HepG2 (cell line): ENCODE measurements around the gene SYAP1. TPM values are rescaled to one million over a fixed set of nuclear protein-coding genes. Genes with fewer than 3 reads are reported as not detected.

Experiments used
- ATAC-seq: fragments of 200-7000 bp; cut with Tn5 transposase; 3 replicates; pipeline ENCODE4 v1.9.1; 2020; ENCODE audit warnings: mild to moderate bottlenecking, moderate library complexity
- BruUV-seq: library from RNA; stranded (reverse); fragments of 400-500 nt; replicated peaks from 2 replicates; lab custom pipeline; 2021; lab: Mats Ljungman, UMichigan
- CTCF ChIA-PET: fragments of 300-600 bp; formaldehyde crosslinking; extraction: SDS; loops from one replicate; lab custom pipeline; 2021; ENCODE audit warnings: low total read pairs, inconsistent platforms, low intra/inter-chr PET ratio; lab: Yijun Ruan, JAX
- POLR2A ChIA-PET: fragments of 350-600 bp; sonication (Branson Sonifier 250); formaldehyde crosslinking; loops from one replicate; lab custom pipeline; 2020; ENCODE audit warnings: antibody characterized with exemption, inconsistent platforms; lab: Yijun Ruan, JAX
- DNase-seq: peaks from one replicate; pipeline ENCODE4 v3.0.0-alpha.2; 2015; ENCODE audit warnings: low spot score
- FAIRE-seq: peaks from 3 replicates; lab custom pipeline; 2011; peaks lifted over from hg19 to GRCh38; lab: Jason Lieb, UNC
- H2AFZ ChIP-seq: one replicate; pipeline ENCODE4 v1.6.1; 2011; ENCODE audit warnings: low read length, inconsistent platforms
- H3K27ac ChIP-seq: fragments of 300-600 bp; 3 replicates; pipeline ENCODE4 v1.8.0; 2011; ENCODE audit warnings: mixed run types, mild to moderate bottlenecking, mixed read lengths, low read length, inconsistent platforms; ENCODE audit not compliant: insufficient read depth; ENCODE audit errors: extremely low read length
- H3K27me3 ChIP-seq, 2 experiments: fragments of 200-600 bp in 1 of 2; 2 replicates in 1 of 2; 3 replicates in 1 of 2; pipeline versions ENCODE4 v1.6.0 to v1.8.0; 2011; ENCODE audit warnings: low read length in 2 of 2, mild to moderate bottlenecking in 2 of 2, moderate library complexity in 2 of 2, inconsistent platforms in 1 of 2; ENCODE audit not compliant: insufficient read depth in 2 of 2, control insufficient read depth in 1 of 2
- H3K36me3 ChIP-seq, 2 experiments: fragments of 200-600 bp in 1 of 2; replicated peaks in 1 of 2; 2 replicates in 1 of 2; 3 replicates in 1 of 2; pipeline versions ENCODE4 v1.5.1 to v1.8.0; 2011; ENCODE audit warnings: low read length in 2 of 2, inconsistent platforms in 1 of 2; ENCODE audit not compliant: insufficient read depth in 2 of 2, control insufficient read depth in 1 of 2
- H3K4me1 ChIP-seq: 2 replicates; pipeline ENCODE4 v1.5.1; 2012; ENCODE audit warnings: low read length, inconsistent platforms; ENCODE audit not compliant: insufficient read depth
- H3K4me2 ChIP-seq: 2 replicates; pipeline ENCODE4 v1.6.0; 2011; ENCODE audit warnings: low read depth, low read length, inconsistent platforms
- H3K4me3 ChIP-seq, 3 experiments: fragments of 200-600 bp in 1 of 3; sonication (generic), shearing (Covaris generic) in 1 of 3; replicated peaks in 1 of 3; 2 replicates each; pipeline ENCODE4 v1.5.1; 2011 to 2016; ENCODE audit warnings: low read length in 3 of 3, inconsistent platforms in 2 of 3, low read depth in 2 of 3, mild to moderate bottlenecking in 2 of 3, control low read depth in 1 of 3, mixed read lengths in 1 of 3; ENCODE audit not compliant: insufficient read depth in 1 of 3
- H3K79me2 ChIP-seq: one replicate; pipeline ENCODE4 v1.6.1; 2011; ENCODE audit warnings: low read length, inconsistent platforms; ENCODE audit not compliant: insufficient read depth
- H3K9ac ChIP-seq: 2 replicates; pipeline ENCODE4 v1.6.0; 2011; ENCODE audit warnings: mild to moderate bottlenecking, low read depth, low read length, inconsistent platforms; ENCODE audit not compliant: insufficient read depth
- H3K9me3 ChIP-seq: 2 replicates; pipeline ENCODE4 v1.5.1; 2012; ENCODE audit warnings: mild to moderate bottlenecking, low read length
- H4K20me1 ChIP-seq: 2 replicates; pipeline ENCODE4 v1.6.0; 2011; ENCODE audit warnings: inconsistent platforms, mild to moderate bottlenecking, low read length, moderate library complexity; ENCODE audit not compliant: insufficient read depth
- ERF ChIP-seq: IDR thresholded peaks from 2 replicates; pipeline ENCODE4 v1.6.1; 2018; ENCODE audit warnings: missing biosample characterization, missing genetic modification reagents
- FOXA1 ChIP-seq, 2 experiments: fragments of 450-650 bp in 1 of 2; sonication (generic) in 1 of 2; formaldehyde crosslinking in 1 of 2; IDR thresholded peaks; 2 replicates each; pipeline versions ENCODE4 v1.4.0 to v1.6.1; 2016 to 2020; ENCODE audit warnings: missing genetic modification reagents in 1 of 2
- HCFC1 ChIP-seq: fragments of 150-350 bp; IDR thresholded peaks from 2 replicates; pipeline ENCODE4 v1.6.1; 2014; ENCODE audit warnings: low read depth, low read length
- ONECUT2 ChIP-seq: sonication (generic); formaldehyde crosslinking; IDR thresholded peaks from 2 replicates; pipeline ENCODE4 v1.4.0; 2020; ENCODE audit warnings: missing genetic modification reagents
- PHB2 ChIP-seq: fragments of 450-650 bp; IDR thresholded peaks from 2 replicates; pipeline ENCODE4 v1.6.1; 2018; ENCODE audit not compliant: partially characterized antibody
- POLR2AphosphoS2 ChIP-seq: IDR thresholded peaks from 2 replicates; pipeline ENCODE4 v1.6.1; 2011; ENCODE audit warnings: low read depth, low read length, improper control_type of control experiment
- RBFOX2 ChIP-seq: fragments of 200-400 bp; formaldehyde crosslinking; IDR thresholded peaks from 2 replicates; pipeline ENCODE4 v1.6.1; 2017; ENCODE audit warnings: low read depth, mild to moderate bottlenecking, low read length
- XBP1 ChIP-seq: sonication (generic); formaldehyde crosslinking; IDR thresholded peaks from 2 replicates; pipeline ENCODE4 v1.5.0; 2020; ENCODE audit warnings: missing genetic modification reagents
- XRCC5 ChIP-seq: fragments of 200-400 bp; formaldehyde crosslinking; optimal IDR thresholded peaks from 2 replicates; pipeline ENCODE3; 2017; ENCODE audit warnings: mild to moderate bottlenecking, low read length
- ZNF329 ChIP-seq: sonication (generic); formaldehyde crosslinking; IDR thresholded peaks from 2 replicates; pipeline ENCODE4 v1.9.0; 2021; ENCODE audit warnings: low read depth, mild to moderate bottlenecking, missing genetic modification reagents
- ZNF616 ChIP-seq: sonication (generic); formaldehyde crosslinking; IDR thresholded peaks from 2 replicates; pipeline ENCODE4 v1.5.0; 2020; ENCODE audit warnings: low read depth, mild to moderate bottlenecking, missing genetic modification reagents
- ZNF772 ChIP-seq: sonication (generic); formaldehyde crosslinking; IDR thresholded peaks from 2 replicates; pipeline ENCODE4 v1.5.0; 2020; ENCODE audit warnings: mild to moderate bottlenecking, missing genetic modification reagents
- WGBS: methylation state at CpG from one replicate; pipeline ENCODE4 v1.1.6; 2017; ENCODE audit warnings: low lambda C conversion rate; 5-methylcytosine and 5-hydroxymethylcytosine counted together
- in situ Hi-C: cut with HindIII; loops from 2 replicates; pipeline ENCODE4 v1.10.0; 2017; ENCODE audit warnings: low pct_unique_long_range_greater_than_20kb; ENCODE audit not compliant: extremely low pct_ligation_motif_present
- intact Hi-C: fragments of 100-400 bp; cut with micrococcal nuclease; formaldehyde crosslinking; loops from one replicate; pipeline ENCODE4 v1.10.0; 2022; ENCODE audit not compliant: unreplicated experiment
- polyA plus RNA-seq, 8 experiments: library from polyadenylated mRNA; depleted of rRNA in 3 of 8; stranded (reverse) in 7 of 8; unstranded in 1 of 8; fragments of >200 nt; fragmentation: Illumina TruSeq in 4 of 8; extraction: Trizol in 4 of 8; gene quantifications; 2 replicates each; pipeline versions ENCODE4 v1.2.1 to v1.2.3, GENCODE V29; 2011 to 2016; ENCODE audit warnings: low read depth in 4 of 8, missing spikeins in 1 of 8, mixed read lengths in 1 of 8; ENCODE audit not compliant: insufficient read depth in 1 of 8
- total RNA-seq, 5 experiments: library from RNA; depleted of rRNA; stranded (reverse); fragments of >200 nt; fragmentation: Illumina TruSeq; extraction: Trizol; gene quantifications; 2 replicates each; pipeline ENCODE4 v1.2.3, GENCODE V29; 2016; ENCODE audit warnings: low read depth in 1 of 5
- TF ChIP-seq, protein P1 (sequence below): sonication (generic); formaldehyde crosslinking; IDR thresholded peaks from 2 replicates; pipeline ENCODE4 v1.5.1; 2020; ENCODE audit warnings: missing genetic modification reagents, mild to moderate bottlenecking, borderline replicate concordance

SYAP1 gene
- total and polyA plus RNA-seq, 2 of the 13 experiments (the other 11 are each of a cell fraction or from before 2014, with no cell fraction given): 4.9 to 18.5 TPM

DNA sequence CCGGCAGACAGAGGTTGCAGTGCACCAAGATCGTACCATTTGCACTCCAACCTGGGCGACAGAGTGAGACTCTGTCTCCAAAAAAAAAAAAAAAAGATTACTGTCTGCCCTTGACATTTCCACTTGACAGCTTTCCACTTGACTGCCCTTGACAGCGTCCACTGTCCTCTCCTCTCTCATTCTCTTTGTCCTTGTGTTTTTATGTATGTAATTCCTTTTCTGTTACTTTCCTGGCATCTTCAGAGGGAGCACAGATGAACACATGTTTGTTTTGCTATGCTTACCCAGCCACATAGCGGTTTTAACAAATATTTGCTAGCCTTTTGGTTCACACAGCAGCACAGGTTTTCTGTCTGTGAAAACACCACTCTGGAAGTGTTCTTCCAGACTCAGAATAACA, 26.2 kb downstream of the SYAP1 start (continued):
- TF ChIP-seq FOXA1 (IDR thresholded peaks at IDR 0.05) (no peak), FOXA1 (CRISPR knock-in tag; IDR thresholded peaks at IDR 0.05) (peak; percentile 55), ONECUT2 (no peak), PHB2 (no peak), XRCC5 (no peak)

DNA sequence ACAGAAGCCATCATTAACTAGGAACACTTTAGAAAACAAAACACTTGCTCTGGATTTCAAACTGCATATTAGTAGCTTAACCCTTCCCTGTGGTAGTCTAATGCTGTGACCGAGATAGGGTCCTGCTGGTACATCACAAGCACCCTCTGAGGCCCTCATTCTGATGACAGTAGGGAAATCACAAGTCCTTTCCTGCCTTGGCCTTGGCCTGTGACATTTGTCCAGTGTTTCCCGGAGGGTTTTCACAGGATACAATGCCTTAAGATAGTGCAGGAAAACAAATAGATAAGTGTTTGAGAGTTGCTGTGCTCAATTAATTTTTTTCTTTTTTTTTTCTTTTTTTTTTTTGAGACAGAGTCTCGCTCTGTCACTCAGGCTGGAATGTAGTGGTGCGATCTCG, 29.0 kb downstream of the SYAP1 start:
- Histone ChIP-seq H2AFZ (no peak overlapping the region), H3K79me2 (no peaks in the 10 kb centered on the region), H3K27ac (no peak overlapping the region), H3K4me3 (no peak overlapping the region), H3K4me2 (no peak overlapping the region), H3K36me3 (peaks cover 1 to 12% of the 10 kb centered on the region in 2 experiments; a peak in 3 of 5 replicates), H3K27me3 (no peaks in the 10 kb centered on the region), H3K9ac (no peak overlapping the region), H3K9me3 (no peaks in the 10 kb centered on the region), H3K4me1 (peaks cover 18% of the 10 kb centered on the region), H4K20me1 (peaks cover 5% of the 10 kb centered on the region; the same call in 1 of the 2 replicates)
- intact Hi-C loops: no loop called here
- FAIRE-seq: no peak
- BruUV-seq: no TSS peak
- ChIA-PET POLR2A (no interaction called here), CTCF (no interaction called here)
- no peak for ATAC-seq
- in situ Hi-C loops: no loop called here
- no peak for TF ChIP-seq XBP1
- TF ChIP-seq POLR2AphosphoS2: no peak
- TF ChIP-seq, protein P1, sequence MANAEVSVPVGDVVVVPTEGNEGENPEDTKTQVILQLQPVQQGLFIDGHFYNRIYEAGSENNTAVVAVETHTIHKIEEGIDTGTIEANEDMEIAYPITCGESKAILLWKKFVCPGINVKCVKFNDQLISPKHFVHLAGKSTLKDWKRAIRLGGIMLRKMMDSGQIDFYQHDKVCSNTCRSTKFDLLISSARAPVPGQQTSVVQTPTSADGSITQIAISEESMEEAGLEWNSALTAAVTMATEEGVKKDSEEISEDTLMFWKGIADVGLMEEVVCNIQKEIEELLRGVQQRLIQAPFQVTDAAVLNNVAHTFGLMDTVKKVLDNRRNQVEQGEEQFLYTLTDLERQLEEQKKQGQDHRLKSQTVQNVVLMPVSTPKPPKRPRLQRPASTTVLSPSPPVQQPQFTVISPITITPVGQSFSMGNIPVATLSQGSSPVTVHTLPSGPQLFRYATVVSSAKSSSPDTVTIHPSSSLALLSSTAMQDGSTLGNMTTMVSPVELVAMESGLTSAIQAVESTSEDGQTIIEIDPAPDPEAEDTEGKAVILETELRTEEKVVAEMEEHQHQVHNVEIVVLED: no peak
- no peak for TF ChIP-seq ZNF772 (CRISPR knock-in tag)
- no peak for TF ChIP-seq ERF (CRISPR knock-in tag)
- no peak for TF ChIP-seq ZNF329 (CRISPR knock-in tag)
- TF ChIP-seq RBFOX2: no peak
- no peak for TF ChIP-seq HCFC1
- no peak for TF ChIP-seq ZNF616 (CRISPR knock-in tag)
- DNase-seq: no peak
- WGBS: 94% methylated on average over 4 of the region's 5 CpGs
